HG03342 (cell line): Measurements from ENCODE around the gene KNOP1.

Experiments
- ATAC-seq: cut with Tn5 transposase; IDR thresholded peaks from one replicate; pipeline ENCODE4 v1.9.1; 2021; ENCODE audit warnings: mild to moderate bottlenecking, moderate library complexity; ENCODE audit not compliant: unreplicated experiment

The KNOP1 gene, protein sequence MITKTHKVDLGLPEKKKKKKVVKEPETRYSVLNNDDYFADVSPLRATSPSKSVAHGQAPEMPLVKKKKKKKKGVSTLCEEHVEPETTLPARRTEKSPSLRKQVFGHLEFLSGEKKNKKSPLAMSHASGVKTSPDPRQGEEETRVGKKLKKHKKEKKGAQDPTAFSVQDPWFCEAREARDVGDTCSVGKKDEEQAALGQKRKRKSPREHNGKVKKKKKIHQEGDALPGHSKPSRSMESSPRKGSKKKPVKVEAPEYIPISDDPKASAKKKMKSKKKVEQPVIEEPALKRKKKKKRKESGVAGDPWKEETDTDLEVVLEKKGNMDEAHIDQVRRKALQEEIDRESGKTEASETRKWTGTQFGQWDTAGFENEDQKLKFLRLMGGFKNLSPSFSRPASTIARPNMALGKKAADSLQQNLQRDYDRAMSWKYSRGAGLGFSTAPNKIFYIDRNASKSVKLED

DNA sequence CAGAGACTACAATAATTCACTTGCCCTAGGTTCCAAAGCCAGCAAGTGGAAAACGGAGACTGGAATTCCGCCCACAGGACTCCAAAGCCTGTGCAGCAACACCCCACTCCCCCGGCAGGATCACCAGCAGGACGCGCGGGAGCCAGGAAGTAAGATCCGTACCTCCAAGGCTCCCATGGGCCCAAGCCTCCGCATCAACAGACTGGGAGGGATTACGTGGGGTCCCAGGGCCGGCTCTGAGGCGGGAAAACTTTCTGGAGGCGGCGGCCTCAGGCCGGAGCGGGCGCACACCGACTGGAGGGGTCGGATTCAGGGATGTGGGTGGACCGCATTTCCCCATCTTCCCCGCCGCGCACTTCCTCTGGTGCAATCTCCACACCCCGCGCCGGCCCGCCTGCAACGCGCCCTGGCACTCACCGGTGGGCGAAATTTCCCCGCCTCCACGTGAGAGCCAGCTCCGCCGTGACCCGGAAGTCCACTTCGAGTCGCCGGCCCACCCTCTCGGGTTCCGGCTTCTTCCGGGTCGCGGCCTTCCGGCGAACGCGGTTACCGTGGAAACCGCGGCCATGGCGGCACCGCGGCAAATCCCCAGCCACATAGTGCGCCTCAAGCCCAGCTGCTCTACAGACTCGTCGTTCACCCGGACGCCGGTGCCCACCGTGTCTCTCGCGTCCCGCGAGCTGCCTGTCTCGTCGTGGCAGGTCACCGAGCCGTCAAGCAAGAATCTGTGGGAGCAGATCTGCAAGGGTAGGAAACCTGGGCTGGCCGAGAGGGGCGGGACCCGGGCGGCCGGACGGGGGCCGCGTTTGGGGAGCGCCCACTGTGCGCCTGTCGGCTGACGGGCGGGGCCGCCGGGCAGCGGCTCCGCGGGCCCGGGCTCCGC is at the start of gene KNOP1, which contains the start of gene IQCK:
Gene KNOP1, minus strand, starts transcription at position 487 of the 883 bp plus-strand sequence. CDS start 3,192 bp downstream, outside the sequence.
Gene IQCK, plus strand, starts transcription at position 531 of the 883 bp plus-strand sequence. Its CDS starts 36 bp downstream, at position 567.
- ATAC-seq, result peak; percentile 94

DNA sequence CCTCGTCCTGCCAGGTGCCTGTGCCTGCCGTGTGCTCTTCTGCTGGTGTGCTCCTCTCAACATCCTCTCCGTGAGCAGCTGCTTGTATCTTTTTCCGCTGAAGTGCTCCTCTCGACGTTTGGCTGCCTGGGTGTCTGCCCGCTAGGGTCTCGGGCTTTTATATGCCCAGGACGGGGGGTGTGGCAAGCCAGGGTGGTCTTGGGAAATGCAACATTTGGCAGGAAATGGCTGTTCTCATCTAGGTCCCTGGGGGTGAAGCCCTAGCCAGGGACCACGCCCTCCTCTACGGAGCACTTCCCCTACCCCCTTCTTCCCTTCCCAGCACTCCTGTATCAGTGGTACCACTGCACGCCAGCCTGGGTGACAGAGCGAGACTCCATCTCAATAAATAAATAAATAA is 49.5 kb upstream of the KNOP1 start:
- ATAC-seq, result no peak

DNA sequence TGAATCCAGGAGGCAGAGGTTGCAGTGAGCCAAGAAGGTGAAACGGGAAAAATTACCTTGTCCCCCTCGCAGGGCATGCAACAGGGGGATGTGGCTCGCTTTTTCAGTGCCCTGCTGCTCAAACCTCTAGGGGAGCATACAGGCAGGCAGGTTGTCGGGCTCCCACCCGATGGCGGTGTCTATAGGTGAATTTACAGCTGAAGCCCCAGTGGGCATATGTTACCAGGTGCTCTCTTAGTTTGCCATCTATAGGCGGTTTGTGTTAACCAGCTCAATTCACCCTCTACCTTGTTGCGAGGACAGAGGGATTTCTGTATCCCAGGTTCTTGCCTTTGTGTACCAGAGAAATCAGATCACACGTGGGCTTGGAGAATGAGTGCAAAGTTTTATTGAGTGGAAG is 49.0 kb upstream of the KNOP1 start:
- ATAC-seq, result no peak

DNA sequence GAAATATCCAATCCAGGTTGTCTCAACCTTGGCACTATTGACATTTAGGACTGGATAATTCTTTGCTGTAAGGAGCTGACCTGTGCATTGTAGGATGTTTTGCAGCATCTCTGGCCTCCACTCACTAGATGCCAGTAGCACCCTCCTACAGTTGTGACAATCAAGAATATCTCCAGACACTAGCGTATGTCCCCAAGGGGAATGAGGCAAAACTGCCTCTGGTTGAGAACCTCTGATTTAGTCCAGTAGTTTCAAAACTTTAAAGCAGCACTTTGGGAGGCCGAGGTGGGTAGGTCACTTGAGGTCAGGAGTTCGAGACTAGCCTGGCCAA is 48.5 kb upstream of the KNOP1 start:
- ATAC-seq, result no peak

DNA sequence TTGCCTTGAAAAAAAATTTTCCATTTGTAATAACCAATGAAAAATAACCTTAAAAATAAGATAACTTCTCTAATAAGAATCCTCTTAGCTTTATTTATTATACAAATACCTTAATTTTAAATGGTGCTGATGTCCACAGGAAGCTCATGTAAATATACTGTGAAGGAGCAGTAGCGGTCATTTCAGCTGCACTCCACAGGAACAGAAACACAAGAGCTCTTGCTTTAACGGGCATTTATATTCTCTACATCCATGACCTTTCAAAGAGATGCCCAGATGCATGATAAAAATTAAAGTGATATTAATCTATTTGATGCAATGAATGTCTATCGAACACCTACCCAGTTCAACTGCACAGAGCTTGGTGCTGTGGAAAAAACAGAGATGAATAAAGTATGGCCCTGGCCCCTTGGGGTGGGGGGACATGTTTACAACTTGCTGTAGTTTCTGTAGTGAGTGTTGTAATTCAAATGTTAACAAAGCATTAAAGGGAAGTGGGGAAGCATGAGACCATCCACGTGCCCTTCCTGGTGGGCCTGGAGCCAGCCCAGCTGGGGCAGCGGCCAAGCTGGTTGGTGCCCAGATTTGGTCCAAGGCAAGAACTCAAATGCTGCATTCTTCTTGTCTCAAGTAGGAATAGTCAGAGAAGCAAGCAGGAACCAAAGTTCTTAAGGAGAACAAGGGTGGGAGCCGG is 48.0 kb upstream of the KNOP1 start:
- ATAC-seq, result no peak

DNA sequence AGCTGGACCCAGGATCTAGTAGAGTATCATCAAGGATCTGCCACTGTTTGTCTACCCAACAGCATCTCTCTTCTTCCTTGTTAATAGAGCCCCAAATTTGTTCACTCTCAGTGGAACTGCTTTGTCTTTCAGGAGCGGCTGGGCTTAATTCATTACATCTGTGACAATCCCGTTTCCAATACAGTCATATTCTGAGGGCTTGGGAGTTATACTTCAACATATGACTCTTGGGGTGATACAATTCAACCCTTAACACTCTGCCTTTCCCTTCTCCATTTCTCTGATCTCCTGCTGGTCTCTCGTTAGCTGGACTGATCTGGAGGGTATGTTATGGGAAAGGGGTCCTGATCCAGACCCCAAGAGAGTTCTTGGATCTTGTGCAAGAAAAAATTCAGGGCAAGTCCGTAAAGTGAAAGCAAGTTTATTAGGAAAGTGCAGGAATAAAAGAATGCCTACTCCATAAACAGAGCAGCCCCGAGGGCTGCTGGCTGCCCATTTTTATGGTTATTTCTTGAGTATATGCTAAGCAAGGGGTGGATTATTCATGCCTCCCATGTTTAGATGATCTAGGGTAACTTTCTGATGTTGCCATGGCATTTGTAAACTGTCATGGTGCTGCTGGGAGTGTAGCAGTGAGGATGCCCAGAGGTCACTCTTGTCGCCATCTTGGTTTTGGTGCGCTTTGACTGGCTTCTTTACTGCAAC is 42.5 kb upstream of the KNOP1 start:
- ATAC-seq, result no peak

DNA sequence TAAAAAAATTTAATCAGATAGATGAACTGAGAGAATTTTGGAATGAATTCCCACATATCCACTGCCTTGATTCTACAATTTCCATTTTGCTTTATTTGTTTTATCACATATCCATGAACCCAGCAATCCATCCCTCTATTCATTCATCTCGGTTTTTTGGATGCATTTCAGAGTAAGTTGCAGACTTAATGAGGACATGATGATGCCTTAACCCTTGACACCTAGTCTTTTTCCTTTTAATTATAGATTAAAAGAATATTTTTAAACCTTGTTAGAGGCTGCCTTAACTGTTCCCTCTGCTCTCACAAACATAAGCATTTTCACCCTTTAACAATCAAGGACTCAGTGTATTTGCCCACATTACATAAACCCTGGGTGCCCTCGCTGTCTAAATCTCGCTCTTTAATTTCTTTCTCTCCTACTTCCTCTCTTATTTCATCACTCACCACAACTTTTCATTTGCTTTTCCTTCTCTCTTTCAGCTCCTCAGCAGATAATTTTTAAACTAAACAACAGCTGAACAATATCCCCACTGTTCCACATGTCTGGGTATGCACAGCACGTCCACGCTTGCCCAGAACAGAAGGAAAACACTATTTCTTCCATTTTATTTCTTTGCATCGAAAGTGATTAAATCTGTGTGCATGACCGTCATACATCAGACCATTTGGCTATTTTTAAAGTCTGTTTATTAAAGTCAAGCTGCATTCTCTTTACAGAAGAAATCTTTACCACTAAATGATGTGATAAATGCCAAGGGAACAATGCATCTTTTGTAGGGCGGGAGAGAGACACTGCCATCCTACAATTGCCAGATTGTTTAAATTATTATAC is 40.0 kb upstream of the KNOP1 start:
- no peak for ATAC-seq

DNA sequence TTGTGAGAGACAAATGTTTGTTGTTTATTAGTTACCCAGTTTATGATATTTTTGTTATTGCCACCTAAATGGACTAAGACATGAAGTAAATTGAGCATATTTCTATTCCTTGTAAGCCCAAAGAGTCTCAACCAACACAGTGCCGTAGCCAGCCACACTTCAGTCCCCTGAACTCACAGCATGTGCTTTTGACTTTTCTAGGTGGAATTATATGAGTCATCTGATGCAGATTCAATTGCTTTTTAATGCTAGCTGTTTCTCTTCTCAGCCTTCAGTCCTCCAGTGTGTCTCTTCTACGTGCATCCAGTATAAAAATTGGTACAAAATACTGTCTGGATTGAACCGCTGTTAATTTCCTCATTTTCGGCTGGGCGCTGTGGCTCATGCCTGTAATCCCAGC is 39.0 kb upstream of the KNOP1 start:
- ATAC-seq, result no peak

DNA sequence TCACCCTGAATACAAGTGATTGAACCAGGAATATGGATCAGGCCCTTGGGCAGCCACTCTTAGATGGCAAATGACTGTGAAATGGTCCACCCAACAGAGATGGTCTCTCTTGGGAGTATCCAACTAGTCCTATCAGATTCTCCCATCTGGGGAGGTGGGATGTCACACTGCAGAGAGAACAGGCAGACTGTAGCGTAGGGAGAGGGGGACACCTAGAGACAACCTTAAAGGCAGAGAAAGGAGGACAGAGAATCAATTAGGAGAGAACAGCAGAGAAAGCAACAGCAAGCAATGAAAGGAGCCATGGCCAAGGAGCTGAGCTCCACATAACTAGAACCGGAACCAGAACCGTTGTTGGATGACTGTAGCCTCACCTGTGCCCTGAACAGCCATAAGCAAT is 37.2 kb upstream of the KNOP1 start:
- ATAC-seq, result no peak

DNA sequence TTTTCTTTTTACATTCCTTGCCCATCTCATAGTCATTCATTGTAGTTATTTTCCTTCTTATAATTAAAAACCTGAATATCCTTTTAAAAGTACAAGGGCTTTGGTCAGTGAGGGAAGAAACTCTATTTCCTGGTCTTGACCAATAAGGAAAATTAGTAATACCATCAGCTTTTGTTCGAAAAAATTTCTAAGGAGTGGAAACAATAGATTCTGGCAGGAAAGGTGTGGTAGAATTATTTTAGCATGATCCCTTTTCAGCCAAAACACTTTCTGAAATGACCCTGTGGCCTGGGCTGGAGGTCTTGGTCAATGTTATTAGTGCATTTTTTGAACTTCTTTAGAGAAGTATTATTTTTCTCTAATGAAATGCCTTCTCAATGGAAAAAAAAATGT is 36.6 kb upstream of the KNOP1 start:
- ATAC-seq, result no peak

DNA sequence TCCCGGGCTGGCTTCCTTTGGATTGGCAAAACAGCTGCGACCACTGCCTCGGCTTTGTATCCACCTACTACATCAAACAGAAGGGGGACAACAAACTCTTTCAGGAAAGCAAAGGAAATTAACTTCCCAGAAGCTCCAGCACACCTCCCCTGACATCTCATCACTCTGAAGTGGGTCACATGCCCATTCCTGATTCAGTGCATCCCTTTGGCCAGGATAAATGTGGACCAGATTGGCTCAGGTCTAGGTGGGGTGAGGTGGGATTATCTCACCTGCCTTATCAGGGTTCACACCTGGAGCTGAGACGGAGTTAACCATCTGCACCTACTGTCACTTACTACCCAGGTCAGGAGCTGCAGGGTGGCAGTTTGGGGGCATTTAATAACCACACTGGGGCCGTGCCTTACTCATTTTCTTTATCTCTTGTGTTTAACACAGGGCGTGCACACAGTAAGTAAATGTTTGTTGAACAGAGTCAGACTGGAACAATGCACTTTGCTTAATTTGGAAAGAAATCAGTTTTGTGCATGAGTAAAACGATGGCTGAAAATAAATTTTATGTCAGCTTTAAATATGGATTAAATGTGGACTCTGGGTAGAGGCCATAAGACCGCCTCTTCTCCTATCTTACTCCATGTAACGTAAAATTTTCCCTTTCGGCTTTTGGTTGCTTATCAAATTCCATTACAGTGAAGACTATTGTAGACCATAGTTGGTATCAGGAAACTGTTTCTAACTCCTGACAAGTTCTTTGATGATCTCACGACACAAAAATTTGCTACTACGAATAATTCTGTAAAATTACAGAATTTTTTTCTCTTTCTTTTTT is 36.0 kb upstream of the KNOP1 start:
- no peak for ATAC-seq

DNA sequence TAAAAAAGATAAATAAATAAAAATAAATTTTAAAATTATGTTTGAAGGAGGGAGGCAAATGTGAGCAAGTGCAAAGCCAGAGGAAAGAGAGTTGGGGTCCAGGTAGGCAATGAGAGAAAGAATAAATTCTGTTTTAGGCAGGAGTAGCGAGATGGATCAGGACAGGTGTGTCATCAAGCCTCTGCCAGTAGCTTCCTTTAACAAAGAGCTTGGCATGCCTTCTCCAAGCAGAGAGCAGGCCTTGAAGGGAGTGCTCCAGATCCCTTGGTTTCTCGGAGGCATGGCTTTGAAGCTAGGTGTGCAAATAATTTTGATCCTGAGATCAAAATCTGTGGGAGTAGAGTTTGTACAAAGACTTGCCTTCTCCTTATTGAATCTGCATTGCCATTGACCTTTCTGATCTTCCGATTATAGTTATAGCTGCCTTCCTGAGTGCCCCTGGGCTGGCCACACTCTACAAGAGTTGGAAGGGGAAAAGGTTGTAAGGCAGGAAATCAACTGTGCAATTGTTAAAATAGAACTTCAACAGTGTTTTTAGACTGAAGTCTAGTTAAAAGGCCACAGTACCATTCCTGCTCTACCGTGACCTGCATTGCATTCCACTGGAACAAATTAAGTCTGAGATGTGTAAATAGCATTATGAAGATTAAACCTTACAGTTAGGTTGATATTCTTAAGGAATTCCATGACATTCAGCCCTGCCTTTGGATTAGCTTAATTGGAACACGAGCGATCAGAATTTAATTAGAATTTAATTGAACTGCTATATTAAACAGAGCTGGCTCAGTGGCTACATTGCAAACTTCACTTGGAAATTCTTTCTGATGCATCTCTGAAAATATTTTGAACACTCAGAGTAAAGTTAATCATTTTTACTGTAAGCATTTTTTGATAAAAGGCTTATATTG is 33.7 kb upstream of the KNOP1 start:
- no peak for ATAC-seq

DNA sequence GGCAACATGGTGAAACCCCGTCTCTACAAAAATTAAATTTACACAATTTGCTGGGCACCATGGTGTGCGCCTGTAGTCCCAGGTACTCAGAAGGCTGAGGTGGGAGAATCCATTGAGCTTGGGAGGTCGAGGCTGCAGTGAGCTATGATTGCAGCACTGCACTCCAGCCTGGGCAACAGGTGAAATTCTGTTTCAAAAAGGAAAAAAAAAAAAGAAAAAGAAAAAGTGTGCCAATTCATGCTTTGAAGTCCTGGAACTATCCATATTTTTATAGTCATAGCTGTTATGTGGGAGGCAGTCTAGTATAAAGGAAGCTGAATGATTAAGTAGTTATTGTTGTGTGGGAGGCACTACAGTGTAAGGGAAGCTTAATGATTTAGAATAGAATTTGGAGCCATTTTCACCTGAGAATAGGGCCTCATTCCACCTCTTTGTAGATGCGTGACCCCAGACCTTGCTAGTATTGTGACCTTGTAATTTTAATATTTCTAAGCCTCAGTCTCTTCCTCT is 31.6 kb upstream of the KNOP1 start:
- ATAC-seq, result no peak

DNA sequence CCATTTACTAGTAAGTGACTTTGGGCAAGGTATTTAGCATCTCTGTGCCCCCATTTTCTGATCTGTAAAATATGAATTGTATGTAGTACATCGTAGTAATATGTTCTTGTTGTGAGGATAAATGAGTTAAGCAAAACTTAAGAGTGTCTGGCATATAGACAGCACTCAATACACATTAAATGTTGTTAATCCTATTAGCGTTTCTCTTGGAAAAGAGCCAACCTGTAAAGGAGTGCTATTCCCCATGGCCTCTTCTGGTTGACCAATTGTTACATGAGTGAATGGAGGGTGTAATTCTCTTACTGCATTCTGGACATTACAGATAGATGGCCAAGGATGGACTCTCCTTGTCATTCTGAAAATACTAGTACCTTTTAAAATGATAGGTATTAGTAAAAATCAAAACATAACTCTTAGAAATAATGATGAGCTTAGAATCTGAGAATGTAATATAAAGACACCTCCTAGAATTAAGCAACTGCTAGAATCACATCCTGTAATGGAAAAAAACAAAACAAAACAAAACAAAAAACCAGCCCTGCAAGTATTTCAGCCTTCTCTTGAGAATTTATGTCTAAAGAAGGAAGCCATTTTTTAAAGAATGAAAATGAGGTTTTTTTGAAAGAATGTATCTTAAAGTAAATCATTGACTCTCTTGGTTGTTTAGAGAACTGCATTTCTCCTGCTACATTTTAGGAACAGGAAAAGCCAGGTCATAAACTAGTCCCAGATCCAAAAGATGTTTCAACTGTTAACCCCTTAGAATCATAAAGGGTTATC is 30.6 kb upstream of the KNOP1 start:
- no peak for ATAC-seq

DNA sequence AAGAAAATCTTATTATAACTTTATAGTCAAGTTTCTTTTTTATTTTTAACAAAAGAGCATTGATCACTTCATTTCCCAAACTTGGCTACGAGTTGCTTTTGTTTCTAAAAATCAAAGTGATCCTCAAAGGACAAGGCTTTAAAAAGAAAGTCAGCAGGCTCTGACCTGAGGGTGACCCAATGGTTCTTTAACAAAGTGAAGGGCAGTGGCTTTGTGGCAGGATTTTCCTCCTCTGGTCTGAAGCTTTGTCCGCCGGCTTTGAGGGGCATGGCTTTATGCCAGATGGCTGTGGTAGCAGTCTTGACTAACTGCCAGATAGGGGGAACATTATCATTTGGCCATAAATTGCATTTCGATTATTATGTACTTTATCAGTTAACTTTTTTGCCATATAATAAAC is 28.5 kb upstream of the KNOP1 start:
- ATAC-seq, result no peak

DNA sequence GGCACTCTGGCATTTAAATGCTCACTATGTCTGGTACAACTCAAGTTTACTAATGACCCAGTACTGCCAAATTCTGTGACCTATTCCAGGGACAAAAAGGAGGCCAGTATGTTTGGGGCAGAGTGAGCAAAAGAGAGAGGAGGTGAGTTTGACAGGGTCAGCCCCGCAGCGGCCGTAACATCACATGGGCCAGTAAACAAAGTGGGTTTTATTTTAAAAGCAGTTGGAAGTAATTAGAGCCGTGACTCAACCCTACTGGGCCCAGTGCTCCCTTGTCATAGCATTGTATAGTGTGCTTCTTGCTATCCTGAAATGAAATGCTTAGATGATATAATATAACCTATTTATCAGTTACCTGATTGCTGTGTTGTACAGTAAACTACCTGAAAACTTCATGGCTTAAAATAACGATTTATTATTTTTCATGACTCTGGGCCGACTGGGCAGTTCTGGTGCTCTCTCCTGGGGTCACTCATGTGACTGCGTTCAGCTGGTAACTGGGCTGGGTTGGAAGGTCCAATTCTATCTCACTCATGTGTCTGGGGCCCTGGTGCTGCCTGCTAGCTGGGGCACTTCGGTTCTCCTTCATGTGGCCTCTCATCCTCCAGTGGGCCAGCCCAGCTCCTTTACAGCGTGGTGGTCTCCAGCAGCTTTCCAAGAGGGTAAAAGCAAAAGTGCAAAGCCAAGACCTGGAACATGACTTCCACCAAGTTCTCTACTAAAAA is 27.4 kb upstream of the KNOP1 start:
- ATAC-seq, result no peak
